Activated CD8-positive, alpha-beta memory T cell treated with anti-CD3 and anti-CD28 coated beads for 4 hours (primary cell): ENCODE measurements around the gene OXLD1.
A peak's percentile ranks its signal among the peaks of the same experiment; 100 is the strongest.
"Not testable (repeated sequence)": the region's sequence is repeated elsewhere in the genome, so short reads cannot be mapped to it uniquely, and the experiment has no call there.

Source experiments
- DNase-seq, 2 donors: peaks; one replicate each; pipeline ENCODE4 v3.0.0-alpha.2; 2020; ENCODE audit warnings: low read depth in 2 of 2

OXLD1 gene

DNA sequence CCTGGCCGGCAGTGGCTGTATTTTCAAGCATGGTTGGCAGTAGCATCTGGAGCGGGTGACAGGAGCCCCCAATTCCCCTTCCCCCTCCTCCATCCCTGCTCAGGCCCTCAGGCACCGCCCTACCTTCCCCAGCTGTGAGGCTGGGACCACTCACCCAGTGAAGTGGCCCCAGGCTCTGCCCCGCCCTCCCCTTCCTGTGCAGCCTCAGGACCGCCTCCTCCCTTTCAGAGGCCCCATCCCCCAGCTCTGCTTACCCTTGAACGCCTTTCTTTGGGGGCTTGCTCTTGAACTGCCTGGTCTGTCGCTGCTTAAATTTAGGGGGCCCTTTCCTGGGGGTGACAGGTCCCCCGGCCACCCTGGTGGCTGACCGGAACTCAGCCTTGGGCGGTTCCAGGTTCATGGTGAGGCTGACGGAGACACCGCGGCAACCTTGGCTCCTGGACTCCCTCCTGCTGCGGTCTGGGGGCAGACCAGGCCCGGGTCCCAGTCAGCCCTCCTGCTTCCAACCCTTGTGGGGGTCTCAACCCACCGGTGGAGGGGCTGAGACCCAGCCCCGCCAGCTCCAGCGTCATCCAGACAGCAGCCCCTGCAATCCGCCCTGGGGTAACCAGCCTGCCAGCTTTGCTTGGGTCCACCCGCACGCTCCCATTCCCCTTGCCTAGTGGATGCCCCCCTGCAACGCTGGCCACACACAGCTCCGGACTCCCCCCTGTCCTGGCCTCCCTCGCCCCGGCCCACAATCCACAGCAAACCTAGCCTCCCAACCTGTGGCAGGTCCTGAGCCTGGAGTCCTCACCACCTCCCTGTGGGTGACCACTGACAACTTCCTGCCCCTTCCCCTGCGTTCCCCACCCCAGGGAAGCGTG, 13.3 kb downstream of the OXLD1 start:
- DNase-seq: no peak

DNA sequence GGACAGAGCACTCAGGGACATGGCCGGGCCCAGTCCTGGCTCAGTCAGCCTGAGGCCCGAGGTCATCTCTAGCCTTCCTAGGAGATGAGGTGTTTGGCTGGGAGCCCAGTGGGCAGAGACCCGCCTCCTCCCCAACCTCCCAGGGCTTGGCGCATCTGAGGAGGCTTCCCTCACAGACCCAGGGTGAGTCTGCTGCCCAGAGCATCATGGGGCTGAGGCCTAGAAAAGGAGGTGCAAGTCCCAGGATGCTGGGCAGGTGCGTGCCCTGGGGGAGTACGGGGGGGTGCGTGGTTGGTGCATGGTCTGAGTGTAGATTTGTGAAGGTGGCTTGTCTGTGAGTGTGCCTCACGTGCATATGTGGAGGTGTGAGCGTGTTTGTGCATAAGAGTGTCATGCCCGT, 14.7 kb downstream of the OXLD1 start:
- DNase-seq: no peak

DNA sequence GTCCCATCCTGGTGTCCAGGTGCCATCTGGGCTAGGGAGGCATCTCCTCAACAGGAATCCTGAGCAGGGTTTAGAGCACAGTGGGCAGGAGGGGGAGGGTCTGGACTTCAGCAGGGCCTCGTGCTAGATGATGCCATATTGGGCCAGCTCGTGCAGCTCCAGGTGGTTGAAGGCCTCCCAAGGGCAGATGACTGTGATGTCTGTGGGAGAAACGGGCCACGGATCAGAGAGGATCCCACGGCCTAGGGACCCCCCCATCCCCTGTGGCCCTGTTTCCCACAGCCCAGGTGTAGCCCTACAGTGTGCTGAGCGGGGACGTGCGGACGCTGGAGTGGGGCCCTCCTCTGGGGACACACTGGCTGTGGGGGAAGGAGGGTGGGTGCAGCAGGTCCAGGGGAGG, 15.5 kb downstream of the OXLD1 start:
- no peak for DNase-seq

DNA sequence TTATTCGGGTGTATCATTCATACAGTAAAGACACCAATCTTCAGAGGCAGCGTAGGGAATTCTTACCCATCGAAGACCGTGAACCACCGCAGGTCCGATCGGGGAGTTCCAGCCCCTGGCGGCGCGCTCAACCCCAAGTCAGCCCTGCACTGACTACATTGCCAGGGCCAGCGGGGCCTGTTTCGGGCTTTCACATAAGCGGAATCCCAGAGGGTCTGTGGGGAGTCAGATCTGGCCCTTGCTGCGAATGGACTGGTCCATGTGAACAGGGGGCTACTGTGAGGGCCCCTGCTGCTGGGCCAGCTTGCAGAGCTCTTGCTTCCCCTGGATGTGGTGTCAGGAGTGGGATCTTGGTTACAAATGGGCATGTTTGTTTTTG, 17.7 kb downstream of the OXLD1 start:
- no peak for DNase-seq

DNA sequence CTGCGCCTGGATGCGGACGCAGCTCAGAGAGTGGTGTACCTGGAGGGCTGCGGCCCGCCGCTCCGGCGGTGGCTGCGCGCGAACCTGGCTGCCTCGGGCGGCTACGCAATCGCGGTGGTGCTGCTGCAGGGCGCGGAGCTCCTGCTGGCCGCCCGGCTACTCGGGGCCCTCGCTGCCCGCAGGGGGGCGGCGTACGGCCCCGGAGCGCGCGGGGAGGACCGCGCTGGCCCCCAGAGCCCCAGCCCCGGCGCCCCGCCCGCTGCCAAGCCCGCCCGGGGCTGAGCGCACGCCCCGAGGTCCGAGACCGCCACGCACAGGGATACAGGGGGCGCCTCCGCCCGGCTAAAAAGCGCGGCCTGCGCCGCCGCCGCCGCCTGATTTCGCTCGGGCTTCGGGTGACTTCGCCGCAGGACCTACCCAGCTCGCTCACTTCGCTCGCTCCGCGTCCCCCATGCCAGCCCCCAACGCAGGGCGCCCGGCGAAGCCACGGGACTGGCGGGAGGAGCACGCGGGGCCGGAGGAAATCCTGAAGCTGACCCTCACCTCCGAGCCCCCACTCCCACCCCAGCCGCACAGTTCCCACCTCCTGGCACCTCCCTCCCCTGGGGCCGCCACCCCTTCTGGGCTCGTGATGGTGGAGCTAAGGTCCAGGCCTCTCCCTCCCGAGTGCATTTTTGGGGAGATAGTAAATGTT, 18.2 kb downstream of the OXLD1 start:
- DNase-seq: no peak

DNA sequence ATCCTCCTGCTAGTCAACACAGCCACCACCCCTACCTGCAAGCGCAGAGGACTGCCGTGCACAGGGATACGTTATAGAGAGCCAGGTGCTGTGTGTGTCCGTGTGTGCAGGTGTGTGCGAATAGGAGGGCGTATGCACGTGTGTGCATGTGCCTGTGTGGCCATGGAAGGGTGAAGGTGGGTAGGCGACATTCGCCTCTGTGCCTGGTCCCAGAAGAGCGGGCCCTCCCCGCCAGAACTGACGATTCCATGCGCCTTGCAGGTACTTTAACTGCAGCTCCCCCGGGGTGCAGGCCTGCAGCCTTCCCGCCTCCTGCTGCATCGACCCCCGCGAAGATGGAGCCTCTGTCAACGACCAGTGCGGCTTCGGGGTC, 18.8 kb downstream of the OXLD1 start:
- no peak for DNase-seq

DNA sequence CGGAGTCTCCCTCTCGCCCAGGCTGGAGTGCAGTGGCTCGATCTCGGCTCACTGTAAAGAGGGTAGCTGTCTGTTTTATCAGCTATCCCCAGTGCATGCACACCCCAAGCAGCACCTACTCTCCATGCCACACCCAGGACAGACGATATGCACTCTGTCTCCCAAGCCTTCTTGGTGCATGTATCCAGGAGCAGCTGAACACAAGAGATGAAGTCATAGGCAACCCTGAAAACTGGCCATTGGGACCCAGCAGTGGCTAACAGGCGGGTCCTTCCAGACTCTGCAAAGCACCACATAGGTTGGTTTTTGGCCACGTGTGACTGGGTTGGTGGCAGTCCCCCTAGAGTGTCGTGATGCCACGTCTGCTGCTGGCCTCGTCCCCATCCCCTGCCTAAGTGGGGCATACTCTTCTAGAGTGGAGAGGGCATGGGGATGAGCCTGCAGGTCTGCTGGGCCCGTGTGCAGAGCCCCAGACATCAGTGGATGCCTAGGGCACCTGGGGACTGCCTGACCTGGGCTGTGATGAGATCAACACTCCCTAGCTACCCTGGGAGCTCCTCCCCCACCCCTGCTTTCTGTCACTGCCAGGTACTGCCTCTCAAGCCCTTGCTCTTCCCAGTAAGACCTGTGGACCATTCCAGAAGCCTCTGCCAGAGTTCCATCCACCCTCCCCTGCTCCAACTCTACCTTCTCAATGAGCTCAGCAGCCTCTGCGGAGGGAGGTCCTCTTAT, 19.4 kb downstream of the OXLD1 start:
- DNase-seq: no peak

DNA sequence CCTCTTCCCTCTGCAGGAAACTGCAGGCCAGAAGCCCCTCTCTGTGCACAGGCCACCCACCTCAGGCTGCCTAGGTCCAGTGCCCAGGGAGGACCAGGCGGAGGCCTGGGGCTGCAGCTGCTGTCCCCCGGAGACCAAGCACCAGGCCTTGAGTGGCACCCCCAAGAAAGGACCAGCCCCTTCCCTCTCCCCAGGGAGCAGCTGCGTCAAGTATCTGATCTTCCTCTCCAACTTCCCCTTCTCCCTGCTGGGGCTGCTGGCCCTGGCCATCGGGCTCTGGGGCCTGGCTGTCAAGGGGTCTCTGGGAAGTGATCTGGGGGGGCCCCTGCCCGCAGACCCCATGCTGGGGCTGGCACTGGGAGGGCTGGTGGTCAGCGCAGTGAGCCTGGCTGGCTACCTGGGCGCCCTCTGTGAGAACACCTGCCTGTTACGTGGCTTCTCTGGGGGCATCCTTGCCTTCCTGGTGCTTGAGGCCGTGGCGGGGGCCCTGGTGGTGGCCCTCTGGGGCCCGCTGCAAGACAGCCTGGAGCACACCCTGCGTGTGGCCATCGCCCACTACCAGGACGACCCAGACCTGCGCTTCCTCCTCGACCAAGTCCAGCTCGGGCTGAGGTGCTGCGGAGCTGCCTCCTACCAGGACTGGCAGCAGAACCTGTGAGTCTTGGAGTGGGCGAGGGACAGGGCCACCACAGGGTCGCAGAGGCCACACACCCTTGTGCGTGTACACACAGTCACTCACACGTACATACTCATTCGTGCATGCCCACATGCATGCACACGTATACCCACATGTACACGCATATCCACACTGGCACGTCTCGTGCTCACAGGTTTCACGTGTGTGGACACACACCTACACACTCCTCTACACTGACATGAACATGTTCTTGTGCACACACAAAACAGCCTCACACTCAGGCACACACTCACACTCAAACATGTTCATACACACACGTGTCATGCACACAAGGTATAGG, 21.1 kb downstream of the OXLD1 start:
- no peak for DNase-seq

DNA sequence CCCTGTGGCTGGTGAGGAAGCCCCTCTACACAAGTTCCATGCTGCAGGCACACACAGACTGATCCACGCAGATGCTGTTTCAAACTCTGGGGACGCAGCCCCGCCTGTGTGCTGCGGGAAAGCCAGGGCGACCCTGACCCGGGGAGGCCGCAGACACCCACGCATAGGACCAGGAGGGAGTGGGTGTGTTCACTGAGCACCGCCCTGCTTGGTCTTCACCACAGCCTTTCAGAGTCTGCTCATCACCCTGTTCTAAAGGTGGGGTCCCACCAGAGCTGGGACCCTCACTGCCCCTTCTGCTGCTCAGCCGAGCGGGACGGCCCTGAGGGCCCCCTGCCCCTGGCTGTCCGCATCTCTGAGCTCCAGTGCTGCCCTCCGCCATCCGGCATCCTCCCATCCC, 21.9 kb downstream of the OXLD1 start:
- DNase-seq: no peak

DNA sequence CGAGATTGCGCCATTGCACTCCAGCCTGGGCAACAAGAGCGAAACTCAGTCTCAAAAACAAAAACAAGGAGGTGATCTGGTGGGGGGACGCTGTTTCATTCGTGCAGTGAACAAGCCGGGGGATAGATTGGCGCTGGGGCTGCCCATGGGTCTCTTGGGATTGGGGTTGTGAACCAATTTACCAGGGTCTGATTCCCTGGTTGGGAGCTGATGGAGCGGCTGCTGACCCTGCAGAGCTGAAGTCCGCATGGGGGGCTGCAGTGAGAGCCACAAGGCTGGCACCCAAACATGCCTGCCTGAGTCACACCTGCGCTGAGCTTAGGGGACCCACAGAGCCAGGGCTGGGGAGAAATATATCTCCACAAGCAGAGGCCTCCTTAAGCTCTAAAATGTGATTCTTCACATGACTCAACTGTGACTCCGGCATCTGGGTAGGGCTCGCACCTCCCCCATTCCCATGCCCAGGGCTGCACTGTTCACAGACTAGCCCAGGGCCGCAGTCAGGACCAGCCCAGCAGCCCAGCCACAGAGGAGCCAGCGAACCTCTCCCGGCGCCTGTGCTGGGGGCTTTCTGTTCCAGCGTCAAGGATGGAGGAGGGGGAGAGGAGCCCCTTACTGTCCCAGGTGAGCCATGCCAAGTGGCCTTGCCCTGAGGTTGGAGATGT, 24.4 kb downstream of the OXLD1 start:
- no peak for DNase-seq

DNA sequence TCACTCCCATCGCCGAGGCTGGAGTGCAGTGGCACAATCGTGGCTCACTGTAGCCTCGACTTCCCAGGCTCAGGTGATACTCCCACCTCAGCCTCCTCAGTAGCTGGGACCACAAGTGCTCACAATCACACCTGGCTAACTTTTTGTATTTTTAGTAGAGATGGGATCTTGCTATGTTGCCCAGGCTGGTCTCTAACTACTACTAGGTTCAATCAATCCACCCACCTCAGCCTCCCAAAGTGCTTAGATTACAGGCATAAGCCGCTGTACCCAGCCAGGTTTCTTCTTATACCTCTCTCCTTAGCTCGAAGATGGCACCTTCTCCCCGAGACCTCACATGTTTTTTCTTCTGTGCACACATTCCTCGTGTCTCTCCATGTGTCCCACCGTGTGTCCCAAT, 26.4 kb downstream of the OXLD1 start:
- DNase-seq: no peak

DNA sequence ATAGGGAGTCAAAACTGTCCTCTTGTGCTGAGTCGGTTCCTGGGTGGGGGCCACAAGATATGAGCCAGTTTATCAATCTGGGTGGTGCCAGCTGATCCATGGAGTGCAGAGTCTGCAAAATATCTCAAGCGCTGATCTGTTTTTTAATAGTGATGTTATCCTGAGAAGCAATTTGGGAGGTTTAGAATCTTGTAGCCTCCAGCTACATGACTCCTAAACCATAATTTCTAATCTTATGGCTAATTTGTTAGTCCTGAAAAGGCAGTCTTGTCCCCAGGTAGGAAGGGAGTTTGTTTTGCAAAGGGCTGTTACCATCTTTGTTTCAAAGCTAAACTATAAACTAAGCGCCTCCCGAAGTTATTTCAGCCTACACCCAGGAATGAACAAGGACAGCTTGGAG, 27.7 kb downstream of the OXLD1 start:
- DNase-seq: no peak

DNA sequence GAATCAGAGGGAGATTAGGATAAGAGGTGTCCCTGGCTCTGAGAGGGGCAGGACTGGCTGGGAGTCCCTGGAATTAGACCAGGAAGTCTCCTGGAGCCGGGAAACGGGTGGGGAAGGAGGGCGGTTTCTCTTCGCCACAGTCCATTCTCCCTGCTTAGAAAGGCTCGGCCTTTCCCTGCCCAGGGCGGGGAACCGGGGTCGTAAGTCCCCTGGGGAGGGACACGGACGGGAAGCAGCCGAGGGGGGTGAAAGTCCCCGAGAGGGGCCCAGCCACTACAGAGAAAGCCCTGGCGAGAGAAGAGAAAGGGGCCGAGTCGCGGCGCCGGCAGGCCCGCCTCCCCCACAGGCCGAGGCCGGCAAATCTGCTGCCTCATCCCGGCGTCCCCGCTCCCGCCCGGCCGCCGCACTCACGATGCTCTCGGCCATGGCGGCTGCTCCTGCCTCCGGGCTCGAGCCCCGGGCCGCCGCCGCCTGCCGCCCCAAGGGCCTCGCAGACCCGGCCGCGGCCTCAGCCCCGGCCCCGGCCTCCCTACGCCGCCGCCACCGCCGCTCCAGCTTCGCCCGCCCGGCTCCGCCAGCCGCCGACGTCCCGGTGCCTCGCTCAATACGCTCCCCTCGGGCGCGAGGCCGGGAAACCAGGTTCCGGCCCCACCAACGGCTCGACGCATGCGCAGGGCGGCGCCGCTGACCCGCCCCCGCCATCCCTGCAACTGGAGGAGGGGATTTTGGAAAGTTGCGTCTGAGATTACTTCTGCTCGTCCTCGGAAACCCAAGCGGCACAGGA, 29.7 kb downstream of the OXLD1 start, which contains the start of the genes NPLOC4 and TSPAN10:
NPLOC4 (minus strand) TSS at position 608 of the 784 bp plus-strand sequence; CDS start at position 426, 182 bp downstream.
TSPAN10 (plus strand) TSS at position 692 of the 784 bp plus-strand sequence. CDS start 5,217 bp downstream, outside the sequence.
- DNase-seq: peak; percentile 68 to 69

DNA sequence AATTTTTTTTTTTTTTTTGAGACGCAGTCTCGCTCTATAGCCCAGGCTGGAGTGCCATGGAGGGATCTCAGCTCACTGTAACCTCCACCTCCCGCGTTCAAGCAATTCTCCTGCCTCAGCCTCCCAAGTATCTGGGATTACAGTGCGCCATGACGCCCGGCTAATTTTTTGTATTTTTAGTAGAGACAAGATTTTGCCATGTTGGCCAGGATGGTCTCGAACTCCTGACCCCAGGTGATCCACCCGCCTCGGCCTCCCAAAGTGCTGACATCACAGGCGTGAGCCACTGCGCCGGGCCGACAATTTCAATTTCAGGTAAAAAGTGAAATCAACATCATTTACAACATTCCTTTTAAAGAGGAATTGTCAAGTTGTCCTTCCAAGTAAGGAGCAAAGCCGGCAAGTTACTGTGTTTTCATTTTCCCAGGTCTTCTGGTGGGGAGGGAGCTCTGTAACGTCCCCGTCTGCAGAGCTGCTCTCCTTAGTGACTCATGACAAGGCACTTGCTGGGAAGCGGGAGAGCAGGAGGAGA, 30.4 kb downstream of the OXLD1 start:
- DNase-seq: no peak

DNA sequence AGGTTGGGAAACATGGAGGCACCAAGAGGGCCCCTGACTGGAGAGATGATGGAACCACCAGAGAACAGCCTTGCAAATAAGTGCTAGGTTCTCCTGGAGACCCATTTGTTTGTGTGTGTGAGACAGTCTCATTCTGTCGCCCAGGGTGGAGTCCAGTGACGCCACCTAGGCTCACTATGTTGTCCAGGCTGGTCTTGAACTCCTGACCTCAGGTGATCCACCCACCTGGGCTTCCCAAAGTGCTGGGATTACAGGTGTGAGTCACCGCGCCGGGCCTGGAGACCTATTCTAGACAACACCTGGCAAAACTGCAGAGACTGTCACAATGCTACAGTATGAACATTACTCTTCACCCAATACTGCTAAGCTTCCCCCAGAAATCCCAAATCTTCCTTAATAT, 31.0 kb downstream of the OXLD1 start:
- no peak for DNase-seq

DNA sequence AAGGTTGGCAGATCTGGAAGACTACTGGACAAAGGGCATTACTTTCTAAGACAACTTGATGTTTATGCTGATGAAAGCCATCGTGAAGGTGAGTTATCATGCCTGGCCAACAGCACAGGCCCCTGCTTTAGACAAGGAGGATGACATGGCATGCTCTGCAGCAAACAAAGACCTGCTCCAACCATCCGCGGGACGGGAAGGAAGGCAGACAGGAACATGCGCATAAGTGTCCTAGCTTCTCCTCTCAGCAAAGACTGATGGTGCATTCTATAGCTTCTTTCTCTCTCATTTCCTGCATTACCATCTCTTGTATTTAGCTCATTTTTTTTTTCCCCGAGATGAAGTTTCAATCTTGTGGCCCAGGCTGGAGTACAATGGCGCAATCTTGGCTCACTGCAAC, 34.9 kb downstream of the OXLD1 start:
- no peak for DNase-seq

DNA sequence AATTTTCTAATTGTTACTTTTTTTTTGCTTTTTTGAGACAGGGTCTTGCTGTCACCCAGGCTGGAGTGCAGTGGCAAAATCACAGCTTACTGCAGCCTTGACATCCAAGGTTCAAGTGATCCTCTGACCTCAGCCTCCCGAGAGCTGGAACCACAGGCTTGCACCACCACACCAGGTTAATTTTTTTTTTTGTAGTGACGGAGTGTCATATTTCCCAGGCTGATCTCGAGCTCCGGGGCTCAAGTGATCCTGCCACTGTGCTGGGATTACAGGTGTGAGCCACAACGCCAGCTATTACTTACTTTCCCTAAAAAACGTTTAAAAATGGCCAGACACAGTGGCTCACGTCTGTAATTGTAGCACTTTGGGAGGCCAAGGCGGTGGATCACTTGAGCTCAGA, 36.1 kb downstream of the OXLD1 start:
- no peak for DNase-seq

DNA sequence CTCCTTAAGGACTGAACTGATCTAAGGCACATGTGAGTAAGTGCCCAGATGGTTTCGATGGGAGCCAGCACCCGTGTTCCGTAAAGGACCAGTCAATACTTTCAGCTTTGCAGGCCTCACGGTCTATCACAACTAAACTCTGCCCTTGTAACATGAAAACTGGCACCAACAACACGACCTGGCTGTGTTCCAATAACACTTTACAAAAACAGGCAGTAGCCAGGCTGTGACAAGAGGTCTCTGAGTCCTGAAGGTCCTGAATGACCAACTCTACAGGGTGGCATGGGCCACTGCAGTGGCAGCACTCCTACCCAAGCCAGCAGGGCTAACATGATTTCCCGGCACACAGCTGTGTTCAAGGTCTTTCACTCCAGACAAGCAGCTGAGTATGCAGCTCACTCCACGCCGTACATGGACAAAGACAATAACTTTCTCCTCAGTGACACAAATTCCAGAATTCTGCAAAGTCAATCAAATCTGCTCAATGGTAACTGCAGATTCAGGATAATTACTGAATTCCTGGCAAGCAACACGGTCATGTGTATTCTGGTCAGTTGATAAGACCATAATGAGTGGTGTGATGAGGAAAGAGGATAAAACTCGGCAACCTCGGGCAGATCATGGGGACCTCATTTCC, 44.8 kb downstream of the OXLD1 start:
- DNase-seq: no peak

DNA sequence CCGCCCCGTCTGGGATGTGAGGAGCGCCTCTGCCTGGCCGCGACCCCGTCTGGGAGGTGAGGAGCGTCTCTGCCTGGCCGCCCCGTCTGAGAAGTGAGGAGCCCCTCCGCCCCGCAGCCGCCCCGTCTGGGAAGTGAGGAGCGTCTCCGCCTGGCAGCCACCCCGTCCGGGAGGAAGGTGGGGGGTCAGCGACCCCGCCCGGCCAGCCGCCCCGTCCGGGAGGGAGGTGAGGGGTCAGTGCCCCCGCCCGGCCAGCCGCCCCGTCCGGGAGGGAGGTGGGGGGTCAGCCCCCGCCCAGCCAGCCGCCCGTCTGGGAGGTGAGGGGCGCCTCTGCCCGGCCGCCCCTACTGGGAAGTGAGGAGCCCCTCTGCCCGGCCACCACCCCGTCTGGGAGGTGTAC, 48.1 kb downstream of the OXLD1 start:
- DNase-seq: not testable (repeated sequence)
